PC-3 (cell line): ENCODE data around the gene DOK7. TPM values are rescaled to one million over a fixed set of nuclear protein-coding genes. Genes with fewer than 3 reads are reported as not detected.

ENCODE experiments used
- ATAC-seq: fragments of 200-7000 bp; cut with Tn5 transposase; 2 replicates; pipeline ENCODE4 v1.9.1; 2020; ENCODE audit warnings: mild to moderate bottlenecking, moderate library complexity
- BruUV-seq: library from RNA; stranded (reverse); fragments of 400-500 nt; replicated peaks from 2 replicates; lab custom pipeline; 2021; lab: Mats Ljungman, UMichigan
- CTCF ChIA-PET: fragments of 300-600 bp; sonication (Branson Sonifier 250); formaldehyde crosslinking; loops from one replicate; lab custom pipeline; 2022; ENCODE audit warnings: antibody characterized with exemption; lab: Charles Lee
- POLR2A ChIA-PET: fragments of 300-600 bp; sonication (Branson Sonifier 250); formaldehyde crosslinking; loops from one replicate; lab custom pipeline; 2022; ENCODE audit warnings: antibody characterized with exemption; ENCODE audit not compliant: unreplicated experiment; lab: Charles Lee
- DNase-seq: peaks from one replicate; pipeline ENCODE4 v3.0.0-alpha.2; 2015
- H2AFZ ChIP-seq: fragments of 300-600 bp; sonication (generic); 2 replicates; pipeline ENCODE4 v1.6.0; 2016; ENCODE audit warnings: antibody characterized with exemption, low read length
- H3F3A ChIP-seq: fragments of 300-600 bp; sonication (generic); one replicate; pipeline ENCODE4 v1.6.0; 2017; ENCODE audit warnings: antibody characterized with exemption, low read length, control low read depth, mild to moderate bottlenecking; ENCODE audit not compliant: unreplicated experiment
- H3K27ac ChIP-seq: fragments of 300-600 bp; sonication (generic); 2 replicates; pipeline ENCODE4 v1.5.1; 2016; ENCODE audit warnings: mild to moderate bottlenecking, low read length
- H3K27me3 ChIP-seq: fragments of 300-600 bp; sonication (generic); 2 replicates; pipeline ENCODE4 v1.6.1; 2016; ENCODE audit warnings: low read length, mixed read lengths
- H3K36me3 ChIP-seq: fragments of 300-600 bp; sonication (generic); 2 replicates; pipeline ENCODE4 v1.6.1; 2016; ENCODE audit warnings: low read depth, mixed run types, low read length, mixed read lengths
- H3K4me1 ChIP-seq: fragments of 300-600 bp; sonication (generic); 2 replicates; pipeline ENCODE4 v1.5.1; 2016; ENCODE audit warnings: low read length; ENCODE audit not compliant: insufficient read depth
- H3K4me2 ChIP-seq: fragments of 300-600 bp; sonication (generic); 2 replicates; pipeline ENCODE4 v1.6.0; 2016; ENCODE audit warnings: low read length
- H3K4me3 ChIP-seq: fragments of 300-600 bp; sonication (generic); 2 replicates; pipeline ENCODE4 v1.5.1; 2016; ENCODE audit warnings: mild to moderate bottlenecking, low read length, mixed read lengths
- H3K79me2 ChIP-seq: fragments of 300-600 bp; sonication (generic); 2 replicates; pipeline ENCODE4 v1.6.1; 2017; ENCODE audit warnings: low read length, mixed read lengths
- H3K9ac ChIP-seq: fragments of 300-600 bp; sonication (generic); 2 replicates; pipeline ENCODE4 v1.6.0; 2016; ENCODE audit warnings: mild to moderate bottlenecking, low read length
- H3K9me2 ChIP-seq: fragments of 300-600 bp; sonication (generic); replicated peaks from 2 replicates; pipeline ENCODE4 v1.6.1; 2016; ENCODE audit warnings: mixed run types, low read length, mixed read lengths
- H3K9me3 ChIP-seq: fragments of 300-600 bp; sonication (generic); 2 replicates; pipeline ENCODE4 v1.6.1; 2016; ENCODE audit warnings: low read length, mixed read lengths
- H4K20me1 ChIP-seq: fragments of 300-600 bp; sonication (generic); 2 replicates; pipeline ENCODE4 v1.6.1; 2016; ENCODE audit warnings: low read length, mixed read lengths
- EZH2 ChIP-seq: fragments of 300-600 bp; sonication (generic); IDR thresholded peaks from one replicate; pipeline ENCODE4 v1.6.1; 2017; ENCODE audit warnings: antibody characterized with exemption, mild to moderate bottlenecking, low read length; ENCODE audit not compliant: unreplicated experiment
- EZH2phosphoT487 ChIP-seq: fragments of 300-600 bp; sonication (generic); IDR thresholded peaks from 2 replicates; pipeline ENCODE4 v1.6.1; 2018; ENCODE audit warnings: mild to moderate bottlenecking, antibody characterized with exemption, low read length, borderline replicate concordance
- intact Hi-C: fragments of 100-400 bp; cut with micrococcal nuclease; formaldehyde crosslinking; loops from 2 replicates; pipeline ENCODE4 v1.9.0; 2023
- total RNA-seq: library from RNA; depleted of rRNA; stranded (reverse); fragments of >200 nt; gene quantifications from 2 replicates; pipeline ENCODE4 v1.2.3, GENCODE V29; 2014
- TF ChIP-seq, protein P1 (sequence below): fragments of 300-600 bp; sonication (generic); conservative IDR thresholded peaks from 2 replicates; pipeline ENCODE4 v1.5.1; 2017; ENCODE audit warnings: antibody characterized with exemption, low read depth, mild to moderate bottlenecking, low read length

The DOK7 gene
- total RNA-seq, 1 experiment from 2014 or later: 2.5 TPM

DNA sequence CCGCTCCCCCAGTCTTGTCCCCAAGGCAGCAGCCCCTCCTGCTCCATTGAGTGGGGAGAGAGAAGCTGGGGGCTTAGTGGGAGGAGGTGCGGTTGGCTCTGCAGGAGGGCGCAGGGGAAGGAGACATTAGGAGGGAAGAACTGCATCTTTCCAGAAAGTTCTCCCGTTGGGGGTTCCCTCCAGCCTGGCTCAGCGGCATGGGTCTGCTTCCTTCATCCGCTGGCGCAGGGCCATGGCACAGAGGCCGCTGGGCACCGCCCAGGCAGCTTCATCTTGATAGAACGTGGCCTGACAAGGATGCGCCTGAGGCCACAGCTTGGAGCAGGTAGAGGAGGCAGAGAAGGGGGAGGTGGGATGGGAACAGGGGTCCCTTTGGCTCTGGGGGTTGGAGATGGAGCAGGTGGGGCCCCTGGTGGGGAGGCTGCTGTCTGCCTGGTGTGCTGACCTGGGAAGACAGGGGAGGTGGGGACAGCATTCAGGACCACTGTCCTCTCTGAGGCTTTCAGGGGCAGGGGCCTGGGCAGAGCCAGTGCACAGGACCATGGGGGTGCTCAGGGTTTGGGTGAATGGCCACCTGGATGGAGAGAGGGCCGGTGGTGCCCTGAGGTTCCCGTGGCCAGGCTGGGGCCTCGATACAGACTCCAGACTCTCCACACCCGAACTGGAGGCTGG is 12.1 kb downstream of the DOK7 start:
- H3K4me3 ChIP-seq: no peak overlapping the region
- no peaks in the 10 kb centered on the region for H3K4me1 ChIP-seq
- no peaks in the 10 kb centered on the region for H3K9me2 ChIP-seq
- H3K9ac ChIP-seq: no peak overlapping the region
- no TSS peak for BruUV-seq
- H3K79me2 ChIP-seq: no peaks in the 10 kb centered on the region
- H4K20me1 ChIP-seq: no peaks in the 10 kb centered on the region
- ATAC-seq (no peak), DNase-seq (no peak)
- H3K27ac ChIP-seq: no peak overlapping the region
- intact Hi-C loops: no loop called here
- ChIA-PET CTCF (no interaction called here), POLR2A (no interaction called here)
- H3K9me3 ChIP-seq: no peaks in the 10 kb centered on the region
- H3K4me2 ChIP-seq: no peak overlapping the region
- no peak overlapping the region for H2AFZ ChIP-seq
- no peaks in the 10 kb centered on the region for H3K27me3 ChIP-seq
- H3K36me3 ChIP-seq: no peaks in the 10 kb centered on the region
- H3F3A ChIP-seq: no peaks in the 10 kb centered on the region
- no peak for TF ChIP-seq EZH2
- TF ChIP-seq, protein P1, sequence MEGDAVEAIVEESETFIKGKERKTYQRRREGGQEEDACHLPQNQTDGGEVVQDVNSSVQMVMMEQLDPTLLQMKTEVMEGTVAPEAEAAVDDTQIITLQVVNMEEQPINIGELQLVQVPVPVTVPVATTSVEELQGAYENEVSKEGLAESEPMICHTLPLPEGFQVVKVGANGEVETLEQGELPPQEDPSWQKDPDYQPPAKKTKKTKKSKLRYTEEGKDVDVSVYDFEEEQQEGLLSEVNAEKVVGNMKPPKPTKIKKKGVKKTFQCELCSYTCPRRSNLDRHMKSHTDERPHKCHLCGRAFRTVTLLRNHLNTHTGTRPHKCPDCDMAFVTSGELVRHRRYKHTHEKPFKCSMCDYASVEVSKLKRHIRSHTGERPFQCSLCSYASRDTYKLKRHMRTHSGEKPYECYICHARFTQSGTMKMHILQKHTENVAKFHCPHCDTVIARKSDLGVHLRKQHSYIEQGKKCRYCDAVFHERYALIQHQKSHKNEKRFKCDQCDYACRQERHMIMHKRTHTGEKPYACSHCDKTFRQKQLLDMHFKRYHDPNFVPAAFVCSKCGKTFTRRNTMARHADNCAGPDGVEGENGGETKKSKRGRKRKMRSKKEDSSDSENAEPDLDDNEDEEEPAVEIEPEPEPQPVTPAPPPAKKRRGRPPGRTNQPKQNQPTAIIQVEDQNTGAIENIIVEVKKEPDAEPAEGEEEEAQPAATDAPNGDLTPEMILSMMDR: no peak
- no peak for TF ChIP-seq EZH2phosphoT487

DNA sequence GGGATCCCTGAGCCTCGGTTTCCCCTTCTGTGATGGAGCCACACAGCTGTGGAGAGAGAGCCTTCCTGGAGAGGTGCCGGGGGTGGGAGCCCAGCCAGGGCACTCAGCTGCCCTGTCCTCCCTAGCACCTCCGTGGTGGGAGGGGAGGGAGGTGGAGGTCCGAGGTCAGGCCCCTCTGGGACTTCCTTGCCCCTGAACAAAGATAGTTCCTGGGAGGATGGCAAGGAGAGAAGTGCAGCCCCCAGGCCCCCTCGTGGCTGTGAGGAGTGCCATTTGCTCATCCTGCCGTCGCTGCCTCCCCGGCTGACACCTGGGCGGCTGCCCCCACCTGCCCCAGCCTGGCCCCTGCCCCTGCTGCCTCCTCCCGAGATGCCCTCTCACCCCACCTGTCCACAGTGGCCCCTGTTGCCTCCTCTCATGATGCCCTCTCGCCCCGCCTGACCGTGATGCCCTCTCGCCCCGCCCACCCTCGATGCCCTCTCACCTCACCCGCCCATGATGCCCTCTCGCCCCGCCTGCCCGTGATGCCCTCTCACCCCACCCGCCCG is 12.7 kb downstream of the DOK7 start:
- CTCF ChIA-PET: no interaction called here

More for the DNA sequence above, 12.7 kb downstream of the DOK7 start:
- BruUV-seq: no TSS peak
- intact Hi-C loops: no loop called here
- ATAC-seq (no peak), DNase-seq (no peak)
- H3K27ac ChIP-seq: no peak overlapping the region
- H3K27me3 ChIP-seq: no peaks in the 10 kb centered on the region
- H3K79me2 ChIP-seq: no peaks in the 10 kb centered on the region
- no peak overlapping the region for H3K4me3 ChIP-seq
- TF ChIP-seq EZH2: no peak
- TF ChIP-seq, protein P1: no peak
- TF ChIP-seq EZH2phosphoT487: no peak
- no peaks in the 10 kb centered on the region for H3K4me1 ChIP-seq
- no peaks in the 10 kb centered on the region for H4K20me1 ChIP-seq
- no peak overlapping the region for H3K4me2 ChIP-seq
- H3K36me3 ChIP-seq: no peaks in the 10 kb centered on the region
- no peaks in the 10 kb centered on the region for H3K9me3 ChIP-seq
- POLR2A ChIA-PET: no interaction called here
- H3K9ac ChIP-seq: no peak overlapping the region
- H3K9me2 ChIP-seq: no peaks in the 10 kb centered on the region
- no peak overlapping the region for H2AFZ ChIP-seq
- H3F3A ChIP-seq: no peaks in the 10 kb centered on the region
